ENCODE results near the gene LRRC8A.
"Not testable (repeated sequence)": the region's sequence is repeated elsewhere in the genome, so short reads cannot be mapped to it uniquely, and the experiment has no call there.

LRRC8A gene

DNA sequence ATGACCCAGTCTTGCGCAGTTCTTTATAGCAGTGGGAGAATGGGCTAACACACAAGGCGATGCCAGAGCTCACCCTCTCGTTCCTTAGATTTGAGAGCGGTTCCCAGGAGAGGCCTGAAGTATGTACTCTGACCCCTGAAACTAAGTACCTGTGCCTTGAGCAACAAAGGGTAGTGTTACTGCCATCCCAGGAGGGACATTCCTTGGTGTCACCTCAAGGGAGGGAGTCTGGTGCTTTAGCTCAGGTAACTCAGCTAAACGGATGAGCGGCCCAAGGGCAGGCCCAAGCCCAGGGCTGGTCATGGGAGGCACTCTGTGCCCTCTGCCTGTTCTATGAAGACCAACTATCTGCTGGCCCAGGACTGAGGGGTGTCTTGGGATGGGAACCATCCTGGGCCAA, 20.4 kb upstream of the LRRC8A start:
- TF ChIP-seq EZH2phosphoT487 (IDR thresholded peaks at IDR 0.05; ENCODE audit: low read depth): no peak
- TF ChIP-seq, protein P1, sequence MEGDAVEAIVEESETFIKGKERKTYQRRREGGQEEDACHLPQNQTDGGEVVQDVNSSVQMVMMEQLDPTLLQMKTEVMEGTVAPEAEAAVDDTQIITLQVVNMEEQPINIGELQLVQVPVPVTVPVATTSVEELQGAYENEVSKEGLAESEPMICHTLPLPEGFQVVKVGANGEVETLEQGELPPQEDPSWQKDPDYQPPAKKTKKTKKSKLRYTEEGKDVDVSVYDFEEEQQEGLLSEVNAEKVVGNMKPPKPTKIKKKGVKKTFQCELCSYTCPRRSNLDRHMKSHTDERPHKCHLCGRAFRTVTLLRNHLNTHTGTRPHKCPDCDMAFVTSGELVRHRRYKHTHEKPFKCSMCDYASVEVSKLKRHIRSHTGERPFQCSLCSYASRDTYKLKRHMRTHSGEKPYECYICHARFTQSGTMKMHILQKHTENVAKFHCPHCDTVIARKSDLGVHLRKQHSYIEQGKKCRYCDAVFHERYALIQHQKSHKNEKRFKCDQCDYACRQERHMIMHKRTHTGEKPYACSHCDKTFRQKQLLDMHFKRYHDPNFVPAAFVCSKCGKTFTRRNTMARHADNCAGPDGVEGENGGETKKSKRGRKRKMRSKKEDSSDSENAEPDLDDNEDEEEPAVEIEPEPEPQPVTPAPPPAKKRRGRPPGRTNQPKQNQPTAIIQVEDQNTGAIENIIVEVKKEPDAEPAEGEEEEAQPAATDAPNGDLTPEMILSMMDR (IDR thresholded peaks at IDR 0.05; ENCODE audit: low read depth, low read length): no peak
- Histone ChIP-seq H4K20me1 (ENCODE audit: insufficient read depth, low read length) (no peaks in the 10 kb centered on the region), H3K9me3 (ENCODE audit: insufficient read depth, low read length) (no peaks in the 10 kb centered on the region), H3K4me2 (ENCODE audit: low read length) (no peak overlapping the region), H3K27ac (ENCODE audit: low read length) (no peak overlapping the region), H3K9ac (ENCODE audit: low read length) (no peak overlapping the region), H2AFZ (ENCODE audit: low read depth, low read length) (no peak overlapping the region), H3K4me3 (ENCODE audit: low read length) (no peak overlapping the region), H3K79me2 (ENCODE audit: low read length) (no peaks in the 10 kb centered on the region), H3K4me1 (ENCODE audit: low read length) (peaks cover 2% of the 10 kb centered on the region; the same call in 1 of the 2 replicates), H3K27me3 (ENCODE audit: low read depth, low read length) (no peaks in the 10 kb centered on the region), H3K36me3 (replicated peaks; ENCODE audit: low read depth, low read length) (no peaks in the 10 kb centered on the region)

DNA sequence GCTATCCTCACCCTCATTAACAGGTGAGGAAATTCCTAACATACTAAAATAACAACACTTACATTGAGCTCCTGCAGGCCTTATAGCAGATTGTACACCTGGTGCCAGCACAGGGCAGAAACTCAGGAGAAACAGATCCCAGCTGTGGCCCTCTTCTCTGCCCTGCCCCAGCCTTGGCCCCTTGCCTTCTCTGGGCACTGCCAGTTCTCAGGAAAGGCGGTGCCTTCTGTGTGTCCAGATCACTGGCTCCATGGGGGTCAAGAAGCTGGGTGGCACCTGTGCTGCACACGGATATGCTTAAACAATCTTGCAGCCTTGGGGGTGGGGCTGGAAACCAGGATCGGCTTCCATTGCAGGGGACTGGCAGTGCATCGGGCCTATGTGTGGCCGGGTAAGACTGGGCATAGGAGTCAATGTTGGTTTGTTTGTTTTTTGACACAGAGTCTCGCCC, 19.5 kb upstream of the LRRC8A start:
- Histone ChIP-seq H3K4me2 (ENCODE audit: low read length) (no peak overlapping the region), H3K27me3 (ENCODE audit: low read depth, low read length) (no peaks in the 10 kb centered on the region), H3K36me3 (replicated peaks; ENCODE audit: low read depth, low read length) (no peaks in the 10 kb centered on the region), H3K9ac (ENCODE audit: low read length) (no peak overlapping the region), H3K9me3 (ENCODE audit: insufficient read depth, low read length) (no peaks in the 10 kb centered on the region), H3K4me1 (ENCODE audit: low read length) (peaks cover 2% of the 10 kb centered on the region; the same call in 1 of the 2 replicates), H3K27ac (ENCODE audit: low read length) (no peak overlapping the region), H3K79me2 (ENCODE audit: low read length) (no peaks in the 10 kb centered on the region), H2AFZ (ENCODE audit: low read depth, low read length) (no peak overlapping the region), H3K4me3 (ENCODE audit: low read length) (no peak overlapping the region), H4K20me1 (ENCODE audit: insufficient read depth, low read length) (no peaks in the 10 kb centered on the region)
- no peak for TF ChIP-seq EZH2phosphoT487 (IDR thresholded peaks at IDR 0.05; ENCODE audit: low read depth)
- TF ChIP-seq, protein P1 (IDR thresholded peaks at IDR 0.05; ENCODE audit: low read depth, low read length): no peak

DNA sequence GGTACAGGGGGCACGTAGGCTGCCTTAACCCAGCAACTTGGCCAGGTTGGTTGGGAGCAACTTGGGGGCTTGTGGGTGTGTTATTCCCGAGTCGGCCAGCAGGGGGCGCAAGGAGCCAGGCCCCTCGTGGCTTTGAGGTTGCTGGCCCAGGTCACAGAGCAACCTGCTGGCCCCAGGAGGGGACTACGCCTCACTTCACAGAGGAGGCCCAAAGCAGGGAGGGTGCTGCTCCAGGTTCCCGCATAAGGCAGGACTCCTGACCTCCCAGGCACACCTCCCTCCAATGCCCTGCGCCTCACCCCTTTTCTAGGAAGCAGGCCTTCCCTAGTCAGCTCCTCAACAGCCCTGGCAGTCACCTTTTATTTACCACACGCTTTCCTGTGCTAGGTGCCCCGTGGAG, 18.3 kb upstream of the LRRC8A start:
- TF ChIP-seq EZH2phosphoT487 (IDR thresholded peaks at IDR 0.05; ENCODE audit: low read depth): no peak
- TF ChIP-seq, protein P1 (IDR thresholded peaks at IDR 0.05; ENCODE audit: low read depth, low read length): peak; percentile 79
- no peak overlapping the region for H3K4me3 ChIP-seq (ENCODE audit: low read length)
- H3K27me3 ChIP-seq (ENCODE audit: low read depth, low read length): no peaks in the 10 kb centered on the region
- H3K79me2 ChIP-seq (ENCODE audit: low read length): no peaks in the 10 kb centered on the region
- no peaks in the 10 kb centered on the region for H3K9me3 ChIP-seq (ENCODE audit: insufficient read depth, low read length)
- no peak overlapping the region for H2AFZ ChIP-seq (ENCODE audit: low read depth, low read length)
- no peak overlapping the region for H3K27ac ChIP-seq (ENCODE audit: low read length)
- peaks cover 2% of the 10 kb centered on the region; the same call in 1 of the 2 replicates for H3K4me1 ChIP-seq (ENCODE audit: low read length)
- no peaks in the 10 kb centered on the region for H4K20me1 ChIP-seq (ENCODE audit: insufficient read depth, low read length)
- H3K36me3 ChIP-seq (replicated peaks; ENCODE audit: low read depth, low read length): no peaks in the 10 kb centered on the region
- no peak overlapping the region for H3K4me2 ChIP-seq (ENCODE audit: low read length)
- H3K9ac ChIP-seq (ENCODE audit: low read length): no peak overlapping the region

DNA sequence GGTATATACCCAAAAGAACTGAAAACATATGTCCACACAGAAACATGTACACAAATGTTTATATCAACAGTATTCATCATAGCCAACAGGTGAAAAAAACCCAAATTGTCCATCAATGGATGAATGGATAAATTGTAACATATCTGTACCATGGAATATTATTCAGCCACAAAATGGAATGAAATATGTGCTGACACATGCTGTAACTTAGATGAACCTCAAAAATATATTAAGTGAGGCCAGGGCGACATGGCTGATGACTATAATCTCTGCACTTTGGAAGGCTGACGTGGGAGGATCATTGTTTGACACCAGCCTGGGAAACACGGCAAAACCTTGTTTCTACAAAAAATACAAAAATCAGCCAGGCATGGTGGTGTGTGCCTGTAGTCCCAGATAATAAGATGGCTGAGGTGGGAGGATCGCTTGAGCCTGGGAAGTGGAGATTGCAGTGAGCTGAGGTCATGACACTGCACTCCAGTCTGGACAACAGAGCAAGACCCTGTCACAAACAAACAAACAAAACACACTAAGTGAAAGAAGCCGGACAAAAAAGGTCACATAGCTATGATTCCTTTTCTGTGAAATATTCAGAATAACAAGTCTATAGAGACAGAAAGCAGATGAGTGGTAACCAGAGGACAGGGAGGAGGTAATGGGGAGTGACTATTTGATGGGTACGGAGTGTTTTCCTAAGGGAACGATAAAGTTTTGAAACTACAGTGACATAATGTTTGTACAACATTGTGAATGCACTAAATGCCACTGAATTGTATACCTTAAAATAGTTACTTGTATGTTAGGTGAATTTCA, 11.6 kb upstream of the LRRC8A start:
- Histone ChIP-seq H3K4me3 (ENCODE audit: low read length) (no peak overlapping the region), H3K27ac (ENCODE audit: low read length) (no peak overlapping the region), H3K27me3 (ENCODE audit: low read depth, low read length) (no peaks in the 10 kb centered on the region), H3K4me1 (ENCODE audit: low read length) (no peaks in the 10 kb centered on the region), H3K79me2 (ENCODE audit: low read length) (no peaks in the 10 kb centered on the region), H3K36me3 (replicated peaks; ENCODE audit: low read depth, low read length) (peaks cover 2% of the 10 kb centered on the region), H4K20me1 (ENCODE audit: insufficient read depth, low read length) (no peaks in the 10 kb centered on the region), H2AFZ (ENCODE audit: low read depth, low read length) (no peak overlapping the region), H3K4me2 (ENCODE audit: low read length) (no peak overlapping the region), H3K9ac (ENCODE audit: low read length) (no peak overlapping the region), H3K9me3 (ENCODE audit: insufficient read depth, low read length) (no peaks in the 10 kb centered on the region)
- TF ChIP-seq EZH2phosphoT487 (IDR thresholded peaks at IDR 0.05; ENCODE audit: low read depth): no peak
- TF ChIP-seq, protein P1 (IDR thresholded peaks at IDR 0.05; ENCODE audit: low read depth, low read length): no peak

DNA sequence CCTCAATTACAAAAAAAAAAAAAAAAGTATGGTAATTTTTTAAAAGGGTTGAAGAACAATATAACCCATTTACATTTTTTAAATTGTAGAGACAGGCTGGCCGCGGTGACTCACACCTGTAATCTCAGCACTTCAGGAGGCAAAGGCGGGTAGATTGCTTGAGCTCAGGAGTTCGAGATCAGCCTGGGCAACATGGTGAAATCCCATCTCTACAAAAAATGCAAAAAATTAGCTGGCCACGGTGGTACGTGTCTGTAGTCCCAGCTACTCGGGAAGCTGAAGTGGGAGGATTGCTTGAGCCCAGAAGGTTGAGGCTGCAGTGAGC, 11.0 kb upstream of the LRRC8A start:
- H3K79me2 ChIP-seq (ENCODE audit: low read length); H3K9me3 ChIP-seq (ENCODE audit: insufficient read depth, low read length); H3K4me3 ChIP-seq (ENCODE audit: low read length); H3K36me3 ChIP-seq (replicated peaks; ENCODE audit: low read depth, low read length); H3K9ac ChIP-seq (ENCODE audit: low read length); H3K27ac ChIP-seq (ENCODE audit: low read length); H3K4me1 ChIP-seq (ENCODE audit: low read length); H2AFZ ChIP-seq (ENCODE audit: low read depth, low read length); H4K20me1 ChIP-seq (ENCODE audit: insufficient read depth, low read length); H3K27me3 ChIP-seq (ENCODE audit: low read depth, low read length); H3K4me2 ChIP-seq (ENCODE audit: low read length): not testable (repeated sequence)

All from OCI-LY3 (cell line).